ENCODE results near the gene TRHDE.

DNA sequence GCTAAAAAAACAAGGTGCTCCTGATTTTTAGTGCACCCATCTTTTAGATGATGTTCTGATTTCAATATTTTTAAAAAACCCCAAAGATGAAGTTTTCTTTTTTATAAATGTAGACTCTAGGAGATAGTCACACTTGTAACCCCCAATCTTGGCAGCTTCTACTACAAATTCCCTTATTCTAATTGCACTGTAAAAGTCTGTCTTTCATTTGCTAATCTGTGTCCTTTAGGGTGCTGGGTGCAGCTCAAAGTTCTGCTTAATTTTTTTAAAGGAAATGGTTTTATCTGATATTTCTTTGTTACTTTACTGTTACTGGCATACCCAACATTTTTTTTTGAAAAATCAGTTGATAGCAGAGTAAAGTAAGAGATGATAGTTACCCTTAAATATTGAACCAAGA lies 172.0 kb downstream of the TRHDE start:
- TF ChIP-seq, protein P1, sequence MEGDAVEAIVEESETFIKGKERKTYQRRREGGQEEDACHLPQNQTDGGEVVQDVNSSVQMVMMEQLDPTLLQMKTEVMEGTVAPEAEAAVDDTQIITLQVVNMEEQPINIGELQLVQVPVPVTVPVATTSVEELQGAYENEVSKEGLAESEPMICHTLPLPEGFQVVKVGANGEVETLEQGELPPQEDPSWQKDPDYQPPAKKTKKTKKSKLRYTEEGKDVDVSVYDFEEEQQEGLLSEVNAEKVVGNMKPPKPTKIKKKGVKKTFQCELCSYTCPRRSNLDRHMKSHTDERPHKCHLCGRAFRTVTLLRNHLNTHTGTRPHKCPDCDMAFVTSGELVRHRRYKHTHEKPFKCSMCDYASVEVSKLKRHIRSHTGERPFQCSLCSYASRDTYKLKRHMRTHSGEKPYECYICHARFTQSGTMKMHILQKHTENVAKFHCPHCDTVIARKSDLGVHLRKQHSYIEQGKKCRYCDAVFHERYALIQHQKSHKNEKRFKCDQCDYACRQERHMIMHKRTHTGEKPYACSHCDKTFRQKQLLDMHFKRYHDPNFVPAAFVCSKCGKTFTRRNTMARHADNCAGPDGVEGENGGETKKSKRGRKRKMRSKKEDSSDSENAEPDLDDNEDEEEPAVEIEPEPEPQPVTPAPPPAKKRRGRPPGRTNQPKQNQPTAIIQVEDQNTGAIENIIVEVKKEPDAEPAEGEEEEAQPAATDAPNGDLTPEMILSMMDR (optimal IDR thresholded peaks at IDR 0.05 in 1 of 3, IDR thresholded peaks at IDR 0.05 in 1 of 3, conservative IDR thresholded peaks at IDR 0.05 in 1 of 3; ENCODE audit: extremely low read depth in 1 of 3, insufficient read depth in 2 of 3, low read length in 3 of 3): no peak
- no peak for TF ChIP-seq EZH2 (IDR thresholded peaks at IDR 0.05; ENCODE audit: low read length)
